HG03064 (cell line): ENCODE results near the gene MRPL9.
"Not testable (repeated sequence)": the region's sequence is repeated elsewhere in the genome, so short reads cannot be mapped to it uniquely, and the experiment has no call there.

Source experiments
- ATAC-seq: cut with Tn5 transposase; IDR thresholded peaks from one replicate; pipeline ENCODE4 v1.9.1; 2021; ENCODE audit warnings: low read depth; ENCODE audit not compliant: unreplicated experiment

Gene MRPL9

DNA sequence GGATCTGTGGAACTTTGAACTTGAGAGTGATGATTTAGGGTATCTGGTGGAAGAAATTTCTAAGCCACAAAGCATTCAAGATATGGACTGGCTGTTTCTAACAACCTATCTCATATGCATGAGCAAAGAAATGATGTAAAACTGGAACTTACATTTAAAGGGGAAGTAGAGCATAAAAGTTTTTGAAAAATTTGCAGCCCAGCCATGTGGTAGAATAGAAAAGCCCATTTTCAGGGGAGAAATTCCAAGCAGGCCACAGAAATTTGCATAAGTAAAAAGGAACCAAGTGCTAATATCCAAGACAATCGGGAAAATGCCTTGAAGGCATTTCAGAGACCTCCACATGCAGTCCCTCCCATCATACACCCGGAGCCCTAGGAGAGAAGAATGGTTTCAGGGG lies 26.3 kb downstream of the MRPL9 start:
- no peak for ATAC-seq

DNA sequence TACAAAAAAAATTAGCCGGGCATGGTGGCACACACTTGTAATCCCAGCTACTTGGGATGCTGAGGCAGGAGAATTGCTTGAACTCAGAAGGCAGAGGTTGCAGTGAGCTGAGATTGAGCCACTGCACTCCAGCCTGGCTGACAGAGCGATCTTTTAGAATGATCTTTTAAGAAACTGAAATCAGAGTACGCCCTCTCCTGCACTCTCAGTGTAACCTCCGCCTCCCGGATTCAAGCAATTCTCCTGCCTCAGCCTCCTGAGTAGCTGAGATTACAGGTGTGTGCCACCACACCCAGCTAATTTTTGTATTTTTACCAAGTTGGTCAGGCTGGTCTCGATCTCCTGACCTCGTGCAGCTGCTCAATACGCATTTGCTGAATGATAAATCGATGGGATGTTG lies 29.3 kb downstream of the MRPL9 start:
- not testable (repeated sequence) for ATAC-seq

DNA sequence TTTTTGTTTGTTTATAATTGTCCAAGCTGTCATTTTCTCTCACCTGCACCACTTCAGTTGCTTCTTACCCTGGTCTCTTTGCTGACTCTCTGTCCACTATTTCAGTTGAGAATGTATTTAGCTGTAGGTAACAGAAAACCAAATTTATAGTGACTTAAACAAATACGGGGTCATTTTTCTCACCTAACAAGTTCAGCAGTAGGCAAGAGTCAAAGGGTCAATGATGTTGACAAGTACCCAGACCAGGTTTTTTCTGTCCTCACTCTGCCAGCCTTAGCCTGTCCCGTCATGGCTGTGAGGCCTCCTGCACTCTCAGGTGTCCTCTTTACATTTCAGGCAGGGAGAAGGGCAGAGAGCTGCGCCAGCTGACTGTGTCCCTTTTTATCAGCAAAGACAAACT lies 30.2 kb downstream of the MRPL9 start:
- ATAC-seq: no peak

DNA sequence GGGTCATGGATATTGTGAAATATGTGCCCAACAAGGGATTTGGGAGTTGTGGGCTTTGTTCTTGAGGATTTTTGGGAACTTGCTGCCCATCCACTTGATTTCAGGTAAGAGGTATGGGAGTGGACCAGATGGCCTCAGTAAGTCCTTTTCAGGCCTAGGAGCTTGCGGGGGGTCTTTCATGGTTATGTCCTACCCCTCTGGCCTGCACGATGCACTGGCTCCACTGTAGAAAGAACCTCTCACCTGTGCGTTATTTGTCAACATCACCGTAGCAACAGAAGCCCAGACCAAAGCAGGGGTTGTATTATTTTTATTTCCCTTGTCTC lies 33.4 kb downstream of the MRPL9 start:
- ATAC-seq: no peak

DNA sequence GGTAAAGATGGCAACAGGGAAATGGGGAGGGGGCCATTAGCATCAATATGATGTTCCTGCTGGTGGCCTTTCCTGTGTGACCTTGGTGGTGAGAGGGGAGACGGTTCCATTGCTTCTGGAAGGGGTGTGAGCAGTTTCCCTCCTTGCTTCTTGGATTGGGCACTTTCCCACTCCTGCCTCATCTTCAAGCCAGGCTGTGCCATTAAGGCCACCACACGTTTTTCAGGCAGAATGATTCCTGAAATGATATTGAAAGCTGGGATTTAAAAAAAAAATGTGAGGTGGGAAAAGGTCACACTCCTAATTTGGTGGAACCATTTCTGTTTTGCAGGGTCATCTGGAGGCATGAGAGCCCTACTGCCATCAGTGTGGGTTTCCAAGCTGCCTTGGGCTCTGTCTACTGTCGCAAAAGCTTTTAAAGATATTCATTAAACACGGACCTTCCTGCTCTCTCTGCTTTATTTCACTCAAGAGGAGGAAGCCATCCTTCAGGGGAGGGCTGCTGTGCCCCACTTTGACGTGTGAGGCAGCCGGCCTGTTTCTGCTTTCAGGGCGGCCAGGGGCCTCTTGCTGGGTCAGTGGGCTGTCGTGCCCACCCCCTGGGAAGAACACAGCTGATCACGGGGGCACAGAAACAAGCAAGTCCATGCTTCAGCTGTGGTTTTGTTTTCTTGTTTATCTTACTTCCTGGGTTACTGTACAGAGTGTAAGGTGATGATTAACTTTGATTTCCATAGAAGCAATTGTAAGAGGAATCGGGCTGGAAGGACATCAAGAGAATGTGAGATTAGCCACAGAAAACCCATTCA lies 33.9 kb downstream of the MRPL9 start:
- no peak for ATAC-seq

DNA sequence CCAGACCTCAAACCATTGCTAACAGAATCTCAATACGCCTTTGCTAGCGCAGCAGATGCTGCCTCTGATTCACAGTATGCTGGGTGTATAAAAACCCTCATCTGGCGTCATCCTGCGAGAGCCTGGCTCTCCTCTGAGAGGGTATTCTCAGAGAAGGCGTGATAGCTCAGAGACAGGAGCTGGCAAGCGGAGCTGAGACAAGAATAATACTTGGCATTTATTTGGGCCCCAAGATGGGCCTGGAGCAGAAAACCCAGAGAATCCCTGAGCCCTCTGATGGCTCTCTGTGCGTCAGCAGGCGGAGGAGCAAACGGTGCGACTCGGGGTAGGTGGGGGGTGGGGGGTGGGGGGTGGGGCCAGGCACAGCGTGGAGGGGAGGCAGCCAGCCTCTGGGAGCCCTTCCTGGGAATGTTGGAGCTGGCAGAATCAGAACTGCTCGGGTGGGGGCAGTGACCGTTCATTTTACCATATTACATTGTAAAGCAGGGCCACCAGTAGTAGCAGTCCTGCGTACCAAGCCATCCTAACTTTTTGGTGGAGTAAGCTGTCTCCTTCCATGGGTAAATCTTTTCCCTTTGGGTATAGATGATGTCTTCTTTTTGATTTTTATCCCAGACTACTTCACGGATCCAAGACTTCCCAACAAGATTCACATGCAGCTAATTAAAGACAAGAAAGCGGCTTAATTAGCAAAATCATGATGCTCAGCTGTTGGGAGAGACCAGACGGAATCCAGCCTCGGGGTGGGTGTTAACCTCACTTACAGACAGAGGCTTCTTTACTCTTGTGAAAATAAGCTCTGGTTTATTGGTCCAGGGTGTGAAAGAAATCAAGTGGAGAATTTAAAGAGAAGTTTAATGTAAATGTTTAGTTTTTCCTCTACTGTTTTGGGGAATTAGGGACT lies 34.9 kb downstream of the MRPL9 start:
- ATAC-seq: no peak

DNA sequence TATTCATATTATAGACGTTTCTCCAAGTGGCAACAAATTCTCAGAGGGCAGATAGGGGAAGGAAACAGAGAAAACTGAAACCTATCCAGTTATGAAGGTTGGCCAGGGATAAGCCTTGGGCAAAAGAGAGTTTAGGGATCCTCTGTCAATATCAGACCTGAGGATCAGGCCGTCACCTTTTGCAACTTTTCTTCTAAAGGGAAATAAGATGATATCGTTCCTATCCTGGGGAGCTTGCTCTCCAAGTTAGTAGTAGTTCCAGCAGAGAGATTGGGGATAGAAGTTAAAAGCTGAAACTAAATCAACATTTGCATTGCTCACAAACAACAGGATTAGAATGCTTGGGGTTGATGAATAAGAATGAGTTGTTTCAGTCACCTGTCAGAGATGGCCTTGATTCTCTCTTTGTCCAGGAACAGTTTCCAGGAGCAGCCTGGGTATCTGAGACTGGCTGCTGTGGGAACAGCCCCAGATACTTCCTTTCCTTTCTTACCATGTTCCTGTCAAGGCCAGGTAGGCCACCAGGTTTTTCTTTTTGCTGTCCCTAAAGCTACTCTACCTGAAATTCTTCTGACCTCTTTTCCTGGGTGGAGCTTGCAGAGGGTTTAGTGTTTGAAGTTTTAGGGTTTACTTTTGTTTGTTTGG lies 39.4 kb downstream of the MRPL9 start:
- no peak for ATAC-seq

DNA sequence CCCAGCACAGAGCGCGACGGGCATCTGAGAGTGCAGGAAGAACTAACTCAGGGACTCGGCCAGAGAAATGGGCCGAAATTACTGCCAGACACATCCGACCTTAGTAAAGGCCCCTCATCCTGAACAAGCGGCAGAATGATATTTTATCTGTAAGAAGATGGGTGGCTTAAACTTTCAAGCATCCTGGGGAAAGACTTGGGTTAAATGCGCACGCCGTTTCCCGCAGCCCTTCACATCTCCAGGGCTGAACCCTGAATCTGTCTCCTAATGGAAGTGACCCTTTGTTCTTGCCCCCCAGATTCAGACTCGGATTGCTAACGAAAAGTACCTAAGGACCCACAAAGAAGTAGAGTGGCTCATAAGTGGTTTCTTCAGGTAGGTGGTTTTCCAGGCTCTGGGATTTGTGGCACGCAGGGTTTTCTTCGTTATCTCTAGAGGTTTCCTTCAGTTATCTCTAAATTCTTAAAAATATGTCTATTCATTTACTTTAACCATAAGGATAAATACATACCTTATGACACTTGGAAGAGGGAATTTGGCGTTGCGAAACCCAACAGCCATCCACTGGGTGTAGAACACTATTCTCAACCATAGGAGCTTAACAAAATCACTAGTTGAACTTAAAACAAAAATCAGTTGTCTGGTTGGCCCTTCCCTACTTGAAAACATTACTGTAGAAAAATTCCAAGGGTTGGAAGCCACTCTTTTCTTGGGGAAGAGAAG lies 41.3 kb downstream of the MRPL9 start:
- ATAC-seq: no peak

DNA sequence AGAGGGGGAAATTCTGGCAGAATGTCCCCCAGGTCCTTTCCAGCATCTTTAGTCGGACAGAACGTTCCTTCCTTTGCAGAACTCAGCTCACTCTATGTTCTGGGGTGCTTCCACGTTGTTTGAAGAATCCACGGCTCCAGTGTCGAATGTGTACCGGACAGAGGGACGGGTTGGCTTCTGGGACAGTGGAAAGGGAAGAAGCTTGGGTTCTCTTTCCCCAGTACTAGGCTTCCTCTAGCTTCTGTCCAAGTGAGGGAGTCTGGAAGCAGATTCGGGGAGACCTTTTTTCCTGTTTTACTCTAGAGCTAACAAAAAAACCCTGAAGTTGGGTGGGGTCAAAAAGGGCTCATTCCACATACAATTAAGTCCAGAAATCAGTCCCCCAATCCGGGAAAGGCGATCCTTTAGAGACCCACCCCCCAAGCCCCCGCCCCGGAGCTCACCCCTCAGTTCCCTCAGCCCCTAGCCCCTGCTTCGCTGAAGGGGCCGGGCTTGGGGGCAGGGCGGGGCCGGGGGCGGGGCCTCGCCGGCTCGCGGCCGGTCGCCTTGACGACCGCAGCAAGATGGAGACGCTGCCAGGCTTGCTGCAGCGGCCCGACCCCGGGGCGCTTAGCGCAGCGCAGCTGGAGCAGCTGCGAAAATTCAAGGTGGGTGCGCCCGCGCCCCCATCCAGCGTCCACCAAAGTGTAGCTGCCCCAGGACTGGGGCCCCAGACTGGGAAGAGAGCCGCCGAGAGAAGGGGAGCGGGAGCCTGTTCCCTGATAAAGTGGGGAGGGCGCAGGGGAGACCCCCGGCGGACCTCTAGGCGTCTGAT lies 42.1 kb downstream of the MRPL9 start, which contains the start of gene RIIAD1:
TSS of gene RIIAD1 (plus strand) at position 549 of the 814 bp plus-strand sequence. CDS start at position 564, 15 bp downstream.
- no peak for ATAC-seq

DNA sequence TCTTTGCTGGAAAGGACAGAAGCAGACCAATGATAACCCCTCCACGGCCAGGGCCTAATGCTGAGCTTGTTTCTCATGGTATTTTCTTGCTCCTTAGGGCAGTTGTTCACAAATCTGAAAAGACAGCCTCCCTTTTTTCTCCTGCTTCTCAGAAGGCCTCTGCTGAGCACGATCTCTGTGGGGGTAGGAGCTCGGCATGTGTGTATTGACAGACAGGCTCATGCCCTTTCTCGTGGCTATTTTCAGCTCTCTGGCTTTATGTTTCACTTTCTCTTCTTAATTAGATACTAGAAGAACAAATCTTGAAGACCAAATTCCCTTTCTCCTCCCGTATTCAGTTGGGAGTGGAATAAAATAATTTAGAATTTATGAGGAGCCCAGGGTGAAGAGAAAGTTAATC lies 42.7 kb downstream of the MRPL9 start:
- ATAC-seq: no peak

DNA sequence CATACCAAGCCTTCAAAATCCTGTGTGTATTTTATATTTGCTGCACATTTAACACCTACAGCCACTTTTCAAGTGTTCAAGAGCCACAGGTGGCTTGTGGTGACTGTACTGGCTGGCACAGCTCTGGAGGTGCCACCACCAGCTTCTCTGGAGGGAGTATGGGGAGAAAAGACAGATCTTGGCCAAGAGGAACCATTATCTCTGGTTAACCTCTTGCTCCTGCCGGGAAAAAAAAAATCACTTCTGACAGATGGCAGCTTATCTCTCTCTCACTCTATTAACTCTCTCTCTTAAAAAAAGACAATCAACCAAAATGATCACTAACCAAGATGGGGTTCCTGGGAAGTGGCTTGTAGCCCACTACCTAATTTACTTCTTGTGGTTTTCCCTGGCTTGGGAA lies 43.2 kb downstream of the MRPL9 start:
- no peak for ATAC-seq

DNA sequence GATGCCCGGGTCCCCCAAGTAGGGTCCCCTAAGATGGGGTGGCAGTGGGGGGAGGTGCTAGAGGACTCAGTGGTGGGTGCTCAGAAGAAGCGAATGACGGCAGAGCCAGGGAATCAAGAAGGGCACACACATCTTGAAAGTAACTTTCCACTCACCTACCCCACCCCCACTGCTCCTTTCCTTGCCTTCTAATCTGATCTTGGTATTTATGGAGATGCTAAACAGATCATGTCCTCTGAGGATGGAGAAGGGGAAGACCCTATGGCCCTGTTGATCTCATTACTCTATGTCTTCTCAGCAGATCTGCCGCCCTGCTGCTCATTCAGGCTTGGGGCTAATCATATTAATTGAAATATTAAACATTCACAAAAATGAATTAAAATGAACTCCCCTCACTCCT lies 44.6 kb downstream of the MRPL9 start:
- no peak for ATAC-seq

DNA sequence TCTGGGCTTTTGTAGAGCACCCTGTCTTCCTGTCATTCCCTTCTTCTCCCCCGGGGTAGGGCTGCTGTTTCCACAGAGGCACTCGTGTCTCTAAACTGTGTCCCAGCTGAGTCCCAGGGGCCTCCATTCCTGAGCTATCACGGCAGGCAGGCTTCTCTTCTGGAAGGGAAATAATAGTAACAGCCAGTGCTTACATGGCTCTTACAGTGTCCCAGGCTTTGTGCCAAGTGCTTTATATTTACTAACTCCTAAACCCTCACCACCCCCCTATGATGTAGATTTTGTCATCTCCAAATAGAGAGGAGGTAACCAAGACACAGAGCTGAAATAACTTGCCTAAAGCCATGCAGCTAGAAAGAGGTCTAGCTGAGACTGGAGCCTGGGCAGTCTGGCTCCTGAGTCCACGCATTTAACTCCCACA lies 45.3 kb downstream of the MRPL9 start:
- no peak for ATAC-seq

DNA sequence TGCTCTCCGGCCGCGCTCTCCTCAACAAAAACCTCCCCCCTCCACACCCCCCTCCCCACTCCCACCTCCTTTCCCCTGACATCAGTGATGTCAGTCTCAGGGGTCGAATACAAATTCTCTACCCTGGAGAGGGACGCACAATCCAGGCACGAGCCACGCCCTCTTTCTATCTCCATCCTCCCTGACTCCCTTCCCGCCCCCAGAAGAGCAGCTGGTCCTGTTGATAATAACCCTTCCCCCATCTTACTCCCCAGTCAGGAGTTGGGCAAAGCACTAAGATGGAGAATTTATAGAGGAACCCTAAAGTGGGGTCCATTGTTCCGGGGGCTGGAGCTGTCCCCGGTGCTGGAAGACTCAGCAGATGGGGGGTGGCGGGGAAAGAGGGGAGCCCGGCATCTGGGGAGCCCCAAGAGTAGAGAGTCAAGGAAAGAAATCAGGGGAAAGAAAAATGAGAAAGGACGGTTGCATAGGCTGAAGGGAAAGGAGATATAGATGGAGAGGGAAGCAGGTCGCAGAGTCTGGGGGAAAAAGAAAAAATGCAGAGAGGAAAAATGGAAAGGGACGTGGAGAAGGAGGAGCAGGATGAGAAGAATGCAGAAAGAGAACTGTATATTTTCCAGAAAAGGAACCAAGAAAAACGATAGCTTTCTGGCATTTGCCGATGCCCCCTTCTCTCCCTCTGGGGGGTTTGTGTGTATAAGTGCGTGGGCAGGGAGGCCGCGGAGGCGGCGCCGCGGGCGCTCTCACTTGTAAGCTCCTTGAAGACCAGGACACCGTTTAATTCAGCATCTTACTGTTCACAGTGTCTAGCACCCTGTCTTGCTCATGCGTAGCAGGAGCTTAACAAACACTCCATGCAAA lies 46.3 kb downstream of the MRPL9 start, which contains the start of gene CELF3:
TSS of gene CELF3 (minus strand) at position 33 of the 861 bp plus-strand sequence. CDS start 783 bp downstream, outside the sequence.
- ATAC-seq: no peak

DNA sequence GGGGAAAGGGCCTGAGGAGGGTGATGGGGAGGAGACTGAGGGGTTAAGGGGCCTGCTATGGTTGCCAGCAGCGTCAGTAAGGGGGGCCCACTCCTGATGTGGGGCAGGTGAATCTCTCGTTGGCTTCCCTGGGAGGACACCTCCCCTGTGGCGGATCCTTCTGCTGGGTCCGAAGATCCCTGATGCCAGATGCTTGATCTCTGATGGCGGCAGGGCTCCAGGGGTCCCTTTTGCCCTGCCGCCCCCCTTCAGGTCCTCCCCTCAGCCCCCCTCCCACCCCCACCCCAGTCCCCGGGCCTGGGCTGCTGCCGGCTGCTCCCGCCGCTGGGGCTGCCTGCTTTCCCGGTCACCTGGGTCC lies 46.9 kb downstream of the MRPL9 start:
- ATAC-seq: no peak

DNA sequence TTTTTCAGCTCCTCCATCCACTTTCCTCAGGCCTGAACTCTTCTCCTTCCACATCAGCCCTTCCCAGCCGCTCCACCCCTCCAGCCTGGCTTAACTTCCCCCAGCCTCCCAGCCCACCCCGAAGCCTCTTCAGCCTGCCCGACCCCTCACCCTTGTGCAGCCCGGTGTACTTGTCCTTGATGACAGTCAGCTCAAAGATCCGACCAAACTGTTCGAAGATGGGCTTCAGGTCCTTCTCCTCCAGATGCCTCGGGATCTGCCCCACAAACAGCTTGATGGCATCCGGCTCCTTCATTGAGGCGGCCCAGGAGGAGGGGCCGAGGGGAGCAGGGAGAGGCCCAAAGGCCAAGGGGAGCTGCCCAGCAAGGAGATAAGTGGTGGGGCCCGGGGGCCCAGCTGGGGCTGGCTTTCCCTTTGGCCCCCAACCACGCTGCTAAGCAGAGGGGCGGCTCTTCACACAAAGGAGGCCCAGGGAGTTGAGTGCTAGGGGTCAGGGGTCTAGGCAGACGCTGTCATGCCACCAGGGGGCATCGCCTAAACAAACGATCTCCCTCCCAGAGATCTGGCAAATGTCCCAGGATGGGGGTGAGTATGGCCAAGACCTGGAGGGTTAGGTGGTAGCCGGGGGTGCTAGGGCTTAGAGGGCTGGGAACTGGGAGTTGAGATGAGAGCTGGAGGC lies 47.4 kb downstream of the MRPL9 start:
- no peak for ATAC-seq

DNA sequence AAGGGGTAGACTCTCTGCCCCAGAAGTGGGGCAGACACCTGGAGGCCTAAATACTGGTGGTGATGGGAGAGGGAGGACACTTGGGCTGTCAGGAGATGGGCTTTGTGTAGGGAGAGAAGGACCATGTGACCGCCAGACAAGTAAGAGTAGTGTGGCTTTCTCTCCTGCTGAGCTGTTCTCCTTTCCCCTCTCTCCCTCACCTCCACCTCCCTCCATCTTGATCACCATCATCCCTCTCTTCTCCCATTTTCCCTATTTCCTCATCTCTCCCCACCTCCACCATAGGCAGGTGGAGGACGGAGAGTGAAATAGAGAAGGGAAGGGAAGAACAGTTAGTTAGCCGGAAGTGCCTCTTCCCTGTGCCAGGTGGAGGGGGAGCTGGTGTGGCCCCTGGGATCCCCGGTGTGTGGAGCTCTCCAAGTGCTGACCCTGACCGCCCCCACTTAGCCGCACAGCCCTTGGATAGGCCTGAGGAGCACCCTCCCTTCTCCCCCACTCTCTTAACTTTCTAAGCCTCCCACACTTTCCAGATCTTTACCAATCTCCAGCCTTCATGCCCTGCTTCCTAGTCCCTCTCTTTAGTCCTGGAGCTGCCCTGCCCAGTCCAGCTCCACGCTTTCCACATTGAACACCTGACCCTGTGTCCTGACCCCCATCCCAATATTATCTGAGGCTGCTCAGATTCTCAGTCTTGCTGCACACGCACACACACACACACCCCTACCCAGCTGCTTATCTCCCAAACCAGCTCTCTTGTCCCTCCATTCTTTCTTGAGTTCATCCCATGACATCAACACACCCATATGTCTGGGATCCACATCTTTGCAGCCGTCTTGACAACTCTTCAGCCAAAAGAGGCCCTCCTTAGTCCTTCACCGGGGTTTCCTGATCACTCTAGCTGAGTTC lies 48.2 kb downstream of the MRPL9 start:
- no peak for ATAC-seq
